ENCODE data around the gene SPSB1.

- TF ChIP-seq POLR2A (IDR thresholded peaks at IDR 0.05) (no peak), CTCF (IDR thresholded peaks at IDR 0.05) (no peak), POLR2AphosphoS5 (IDR thresholded peaks at IDR 0.05) (no peak), EP300 (IDR thresholded peaks at IDR 0.05) (no peak)
Observed at GRCh38 chr1:9345471-9345870, 52.8 kb downstream of the SPSB1 start.
